Ovary (tissue), 3 donors: Measurements from ENCODE around the gene CDK3.

Experiments used
- POLR2A ChIP-seq: fragments of 450-650 bp; IDR thresholded peaks from one replicate; pipeline ENCODE4 v1.6.1; 2017; ENCODE audit warnings: antibody characterized with exemption, mild to moderate bottlenecking, moderate library complexity
- TF ChIP-seq, protein P1 (sequence below), 3 donors: fragments of 450-650 bp in 2 of 3; fragments of 200-600 bp in 1 of 3; IDR thresholded peaks; one replicate each; pipeline versions ENCODE4 v1.5.1 to v1.8.0; 2016 to 2022; ENCODE audit warnings: antibody characterized with exemption in 3 of 3, mild to moderate bottlenecking in 1 of 3
- donor health status: DM: no; HTN: no; CAD: no.

DNA sequence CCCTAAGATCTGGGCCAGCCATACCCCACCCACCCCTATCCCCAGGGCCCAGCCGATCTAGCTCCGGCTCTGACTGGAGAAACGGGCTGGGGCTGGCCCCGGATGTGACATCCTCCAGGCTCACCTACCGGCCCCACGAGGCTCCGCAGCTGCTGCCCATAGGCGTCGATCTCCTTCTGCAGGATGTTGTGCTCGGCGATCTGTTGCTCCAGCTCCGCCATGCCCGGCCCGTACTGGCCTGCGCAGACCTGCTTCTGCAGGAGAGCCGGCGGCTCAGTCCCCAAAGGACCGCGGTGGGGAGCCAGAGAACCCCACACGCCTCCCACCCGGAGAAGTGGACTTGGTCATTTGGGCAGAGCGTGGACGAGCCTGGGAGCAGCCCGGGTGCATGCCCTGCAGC lies 21.6 kb downstream of the CDK3 start:
- TF ChIP-seq, protein P1, sequence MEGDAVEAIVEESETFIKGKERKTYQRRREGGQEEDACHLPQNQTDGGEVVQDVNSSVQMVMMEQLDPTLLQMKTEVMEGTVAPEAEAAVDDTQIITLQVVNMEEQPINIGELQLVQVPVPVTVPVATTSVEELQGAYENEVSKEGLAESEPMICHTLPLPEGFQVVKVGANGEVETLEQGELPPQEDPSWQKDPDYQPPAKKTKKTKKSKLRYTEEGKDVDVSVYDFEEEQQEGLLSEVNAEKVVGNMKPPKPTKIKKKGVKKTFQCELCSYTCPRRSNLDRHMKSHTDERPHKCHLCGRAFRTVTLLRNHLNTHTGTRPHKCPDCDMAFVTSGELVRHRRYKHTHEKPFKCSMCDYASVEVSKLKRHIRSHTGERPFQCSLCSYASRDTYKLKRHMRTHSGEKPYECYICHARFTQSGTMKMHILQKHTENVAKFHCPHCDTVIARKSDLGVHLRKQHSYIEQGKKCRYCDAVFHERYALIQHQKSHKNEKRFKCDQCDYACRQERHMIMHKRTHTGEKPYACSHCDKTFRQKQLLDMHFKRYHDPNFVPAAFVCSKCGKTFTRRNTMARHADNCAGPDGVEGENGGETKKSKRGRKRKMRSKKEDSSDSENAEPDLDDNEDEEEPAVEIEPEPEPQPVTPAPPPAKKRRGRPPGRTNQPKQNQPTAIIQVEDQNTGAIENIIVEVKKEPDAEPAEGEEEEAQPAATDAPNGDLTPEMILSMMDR (IDR thresholded peaks at IDR 0.05) = no peak
- TF ChIP-seq POLR2A = no peak
